ENCODE results near the gene BSG. TPM values are rescaled to one million over a fixed set of nuclear protein-coding genes. Genes with fewer than 3 reads are reported as not detected.

Gene BSG
- total and polyA plus RNA-seq, 9 of the 15 experiments (the other 6 are each of a cell fraction or from before 2014, with no cell fraction given), result 4.6 to 495 (median 187) TPM

GRCh38 chr19:618674-619285 lies 46.4 kb downstream of the BSG start (continued):
- no peak for TF ChIP-seq MYBL2 (IDR thresholded peaks at IDR 0.05; ENCODE audit: low read depth)
- no peak for TF ChIP-seq MYBL2 (CRISPR knock-in tag; IDR thresholded peaks at IDR 0.05; ENCODE audit: borderline replicate concordance)

DNA sequence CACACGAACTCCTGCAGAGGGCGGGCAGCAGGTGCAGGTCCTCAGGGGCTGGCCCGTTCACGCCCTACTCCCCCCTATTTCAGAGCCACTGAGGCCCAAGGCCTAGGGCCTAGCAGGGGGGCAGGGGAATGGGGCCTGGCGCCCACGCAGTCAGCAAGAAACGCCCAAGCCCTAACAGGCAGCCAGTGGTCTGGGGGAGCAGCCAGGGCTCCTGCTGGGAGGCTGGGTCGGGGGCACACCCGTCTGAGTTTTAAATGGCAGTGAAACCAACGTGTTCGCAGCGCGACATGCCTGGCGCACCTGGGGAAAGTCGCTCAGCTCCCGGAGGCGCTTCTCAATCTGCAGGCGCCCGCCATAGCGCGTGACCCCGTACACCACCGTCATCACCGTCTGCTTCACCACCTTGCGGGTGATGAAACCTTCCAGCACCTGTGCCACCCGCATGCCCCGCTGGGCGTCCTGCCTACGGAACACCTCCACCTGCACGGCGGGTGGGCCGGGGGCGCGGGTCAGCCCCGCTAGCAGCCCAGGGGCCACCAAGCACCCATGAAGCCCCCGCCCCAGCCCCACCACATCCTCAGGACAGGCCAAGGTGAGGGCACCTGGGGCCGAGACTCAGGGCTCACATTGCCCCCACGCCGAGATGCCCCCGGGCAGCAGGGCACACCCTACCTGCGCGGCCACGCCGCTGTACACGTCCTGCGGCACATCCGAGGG lies 47.0 kb downstream of the BSG start:
- Histone ChIP-seq H3K27ac (ENCODE audit: extremely low read depth, low read depth, low read length) (no peak overlapping the region), H3K79me2 (ENCODE audit: control insufficient read depth, insufficient read depth, low read length) (no peaks in the 10 kb centered on the region), H3K9me3 (replicated peaks; ENCODE audit: control insufficient read depth, insufficient read depth, low read depth, low read length) (no peaks in the 10 kb centered on the region; the same call in 1 of the 2 replicates), H3K36me3 (ENCODE audit: control insufficient read depth, insufficient read depth, low read length) (peaks cover 79% of the 10 kb centered on the region; the same call in 2 of the 3 replicates), H3K4me3 (no peak overlapping the region), H3K4me2 (ENCODE audit: insufficient read depth, low read length) (no peak overlapping the region), H2AFZ (ENCODE audit: low read depth, low read length) (no peak overlapping the region), H3K4me1 (replicated peaks in 1 of 2; ENCODE audit: control insufficient read depth in 2 of 2, insufficient read depth in 2 of 2, low read length in 2 of 2) (peaks cover 0 to 13% of the 10 kb centered on the region in 2 experiments; a peak in 1 of 5 replicates), H3K9me1 (ENCODE audit: control insufficient read depth, insufficient read depth, low read length) (no peaks in the 10 kb centered on the region), H3K27me3 (ENCODE audit: control insufficient read depth in 2 of 2, insufficient read depth in 2 of 2, low read length in 2 of 2) (no peaks in the 10 kb centered on the region), H4K20me1 (replicated peaks; ENCODE audit: control insufficient read depth, insufficient read depth, low read length) (no peaks in the 10 kb centered on the region), H3K9ac (ENCODE audit: insufficient read depth in 1 of 2, low read depth in 2 of 2, low read length in 2 of 2) (no peak overlapping the region)
- WGBS (ENCODE audit: insufficient coverage, low coverage, missing lambda C conversion rate), result 91% methylated on average over 21 of the region's 47 CpGs
- ChIA-PET CTCF (ENCODE audit: low intra/inter-chr PET ratio) (no interaction called here), POLR2A (no interaction called here)
- no peak for FAIRE-seq
- in situ Hi-C loops (cut with MboI), result no loop called here
- intact Hi-C loops (cut with micrococcal nuclease), result no loop called here
- no peak for DNase-seq (ENCODE audit: extremely low read depth in 1 of 4, low spot score in 3 of 4)
- BruUV-seq (replicated peaks), result no TSS peak
- no peak for ATAC-seq
- TF ChIP-seq KLF6 (CRISPR knock-in tag; IDR thresholded peaks at IDR 0.05; ENCODE audit: borderline replicate concordance), result no peak
- TF ChIP-seq ZBTB33 (CRISPR knock-in tag; IDR thresholded peaks at IDR 0.05), result peak; percentile 74
